Thyroid gland (tissue), 4 donors: ENCODE measurements around the gene BTBD9.

Experiments used
- POLR2A ChIP-seq, 2 donors: fragments of 450-650 bp; IDR thresholded peaks; one replicate each; pipeline ENCODE4 v1.6.1; 2017; ENCODE audit warnings: antibody characterized with exemption in 2 of 2, mild to moderate bottlenecking in 2 of 2, moderate library complexity in 1 of 2
- TF ChIP-seq, protein P1 (sequence below), 6 experiments: fragments of 200-600 bp in 3 of 6; fragments of 450-650 bp in 3 of 6; sonication (generic) in 3 of 6; IDR thresholded peaks; one replicate each; pipeline ENCODE4 v1.5.1; 2016 to 2019; ENCODE audit warnings: antibody characterized with exemption in 6 of 6, mild to moderate bottlenecking in 2 of 6, inconsistent platforms in 1 of 6, moderate library complexity in 1 of 6

DNA sequence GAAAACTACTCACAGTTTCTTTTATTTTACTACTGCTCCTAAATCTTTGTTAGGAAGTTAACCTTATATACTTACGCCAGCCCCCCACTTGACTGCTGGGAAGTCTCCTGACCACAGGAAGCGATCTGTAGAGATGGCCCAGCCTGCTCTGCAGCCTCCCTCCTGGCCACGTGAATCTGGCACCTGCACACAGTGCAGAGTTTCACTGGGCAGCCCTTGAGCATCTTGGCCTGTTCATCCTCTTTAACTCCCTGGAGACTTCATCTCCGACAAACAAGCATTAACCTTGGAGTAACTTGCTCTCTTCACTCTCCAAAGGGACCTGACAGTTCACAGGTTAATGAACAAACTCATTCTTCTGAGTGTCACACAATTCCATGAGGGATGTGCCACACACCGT, 294.1 kb downstream of the BTBD9 start:
- no peak for TF ChIP-seq POLR2A (IDR thresholded peaks at IDR 0.05)
- TF ChIP-seq, protein P1, sequence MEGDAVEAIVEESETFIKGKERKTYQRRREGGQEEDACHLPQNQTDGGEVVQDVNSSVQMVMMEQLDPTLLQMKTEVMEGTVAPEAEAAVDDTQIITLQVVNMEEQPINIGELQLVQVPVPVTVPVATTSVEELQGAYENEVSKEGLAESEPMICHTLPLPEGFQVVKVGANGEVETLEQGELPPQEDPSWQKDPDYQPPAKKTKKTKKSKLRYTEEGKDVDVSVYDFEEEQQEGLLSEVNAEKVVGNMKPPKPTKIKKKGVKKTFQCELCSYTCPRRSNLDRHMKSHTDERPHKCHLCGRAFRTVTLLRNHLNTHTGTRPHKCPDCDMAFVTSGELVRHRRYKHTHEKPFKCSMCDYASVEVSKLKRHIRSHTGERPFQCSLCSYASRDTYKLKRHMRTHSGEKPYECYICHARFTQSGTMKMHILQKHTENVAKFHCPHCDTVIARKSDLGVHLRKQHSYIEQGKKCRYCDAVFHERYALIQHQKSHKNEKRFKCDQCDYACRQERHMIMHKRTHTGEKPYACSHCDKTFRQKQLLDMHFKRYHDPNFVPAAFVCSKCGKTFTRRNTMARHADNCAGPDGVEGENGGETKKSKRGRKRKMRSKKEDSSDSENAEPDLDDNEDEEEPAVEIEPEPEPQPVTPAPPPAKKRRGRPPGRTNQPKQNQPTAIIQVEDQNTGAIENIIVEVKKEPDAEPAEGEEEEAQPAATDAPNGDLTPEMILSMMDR (IDR thresholded peaks at IDR 0.05) = no peak
